Measurements from ENCODE around the gene TEC. TPM values are rescaled to one million over a fixed set of nuclear protein-coding genes. Genes with fewer than 3 reads are reported as not detected.

TEC gene
- total RNA-seq, 2 donors from 2014 or later, result 3.2 to 4.6 TPM

DNA sequence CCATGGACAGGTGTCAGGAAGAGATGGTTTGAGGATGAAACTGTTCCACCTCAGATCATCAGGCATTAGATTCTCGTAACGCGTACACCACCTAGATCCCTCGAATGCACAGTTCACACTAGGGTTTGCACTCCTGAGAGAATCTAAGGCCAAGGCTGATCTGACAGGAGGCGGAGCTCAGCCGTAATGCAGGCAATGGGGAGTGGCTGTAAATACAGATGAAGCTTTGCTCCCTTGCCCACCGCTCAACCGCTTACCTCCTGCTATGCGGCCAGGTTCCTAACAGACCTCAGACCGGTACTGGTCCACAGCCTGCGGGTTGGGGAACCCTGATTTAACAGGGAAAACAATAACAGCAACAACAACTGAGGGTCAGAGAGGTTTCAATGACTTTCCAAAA, 2.0 kb upstream of the TEC start:
- intact Hi-C loops (cut with DNase I), result no loop called here
- no peak for DNase-seq (ENCODE audit: low spot score)

DNA sequence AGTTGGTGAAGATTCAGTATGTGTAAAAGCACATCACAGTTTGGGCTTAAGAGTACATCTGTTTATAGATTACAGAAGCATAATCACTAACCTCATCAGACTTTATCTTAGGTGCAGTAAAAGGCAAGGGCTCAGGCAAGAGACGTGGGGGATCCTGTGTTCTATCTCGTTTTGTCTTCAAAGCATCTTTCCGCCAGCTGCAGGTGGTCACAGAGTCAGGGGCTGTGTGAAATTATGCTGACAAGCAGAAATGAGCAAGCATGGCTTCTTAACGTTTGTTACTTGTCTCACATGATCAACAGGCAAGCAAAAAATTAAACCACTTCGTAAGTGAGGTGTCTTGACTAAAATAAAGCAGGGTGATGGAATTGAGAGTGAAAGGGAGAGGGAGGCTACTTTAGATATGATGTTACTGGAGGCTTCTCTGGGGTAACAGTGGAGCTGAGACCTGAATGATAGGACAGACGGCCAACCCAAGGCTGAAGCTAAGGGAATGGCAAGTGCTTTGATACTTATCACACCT, 1.4 kb upstream of the TEC start:
- intact Hi-C loops (cut with DNase I), result no loop called here
- DNase-seq (ENCODE audit: low spot score), result no peak

DNA sequence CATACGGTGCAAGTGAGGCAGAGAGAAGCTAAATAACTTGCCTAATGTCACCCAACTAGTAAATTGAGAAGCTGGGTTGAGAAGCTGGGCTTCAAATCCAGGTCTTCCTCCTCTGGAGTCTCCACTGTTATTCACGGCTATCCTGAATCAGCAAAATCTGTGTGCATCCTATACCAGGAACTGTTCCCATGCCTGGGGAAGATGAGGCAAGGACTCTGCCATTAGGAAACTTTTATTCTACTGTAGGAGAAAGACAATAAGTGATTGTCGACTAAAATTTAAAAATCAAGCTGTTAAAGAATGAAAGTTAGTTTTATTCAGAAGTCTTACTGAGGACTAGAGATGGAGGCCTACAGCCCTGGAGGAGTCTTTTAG, 872 bp upstream of the TEC start:
- intact Hi-C loops (cut with DNase I), result no loop called here
- no peak for DNase-seq (ENCODE audit: low spot score)

DNA sequence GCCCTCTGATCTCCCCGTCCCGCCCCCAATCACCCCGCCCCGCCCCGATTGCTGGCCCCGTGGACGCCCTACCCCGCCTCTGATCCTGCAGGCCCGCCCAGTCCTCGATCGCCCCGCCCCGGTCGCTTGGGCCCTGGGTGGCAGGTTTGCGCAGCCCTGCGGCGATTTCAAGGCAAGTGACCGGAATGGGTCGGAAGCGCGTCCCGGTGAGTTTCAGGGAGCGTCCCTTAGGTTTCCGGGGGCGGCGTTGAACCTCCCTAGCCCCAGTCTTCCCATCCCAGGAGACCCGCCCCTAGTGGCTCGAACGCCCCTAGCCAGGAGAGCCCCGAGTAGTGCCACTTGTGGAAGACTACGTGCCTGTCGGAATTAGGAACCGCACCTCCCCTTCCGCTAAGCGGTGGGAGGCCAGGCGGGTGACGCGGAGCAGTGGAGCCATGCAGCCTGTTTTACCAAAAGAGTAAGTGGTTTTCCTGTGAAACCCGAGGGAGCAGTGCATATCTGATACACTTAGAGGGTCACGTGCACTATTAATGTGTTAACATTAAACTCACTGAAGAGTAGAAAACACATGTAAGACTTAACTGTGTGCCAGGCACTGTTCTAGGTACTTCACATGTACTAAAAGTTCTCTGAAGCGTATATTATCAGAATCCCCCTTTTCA, 354 bp upstream of the TEC start:
- DNase-seq (ENCODE audit: low spot score), result peak; percentile 97
- intact Hi-C loops (cut with DNase I), result no loop called here

DNA sequence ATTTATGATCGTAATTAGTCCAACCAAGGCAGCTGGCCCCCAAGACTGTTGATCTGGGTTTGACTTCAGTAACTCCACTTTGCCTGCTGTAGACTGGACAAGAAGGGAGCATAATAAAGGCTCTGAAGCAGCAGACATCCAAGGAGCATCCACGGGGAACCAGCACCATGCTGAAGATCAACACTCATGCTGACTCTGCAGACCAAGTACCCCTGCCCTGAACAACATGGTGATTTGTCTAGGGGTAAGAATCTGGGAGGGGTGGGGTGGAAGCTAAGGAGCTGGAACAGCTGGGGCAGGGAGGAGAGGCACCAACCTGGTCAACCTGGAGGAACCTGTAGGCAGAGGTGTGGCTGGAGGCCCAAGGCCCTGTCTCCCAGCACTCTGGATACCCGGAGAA, 2.1 kb downstream of the TEC start:
- intact Hi-C loops (cut with DNase I), result no loop called here
- DNase-seq (ENCODE audit: low spot score), result no peak

DNA sequence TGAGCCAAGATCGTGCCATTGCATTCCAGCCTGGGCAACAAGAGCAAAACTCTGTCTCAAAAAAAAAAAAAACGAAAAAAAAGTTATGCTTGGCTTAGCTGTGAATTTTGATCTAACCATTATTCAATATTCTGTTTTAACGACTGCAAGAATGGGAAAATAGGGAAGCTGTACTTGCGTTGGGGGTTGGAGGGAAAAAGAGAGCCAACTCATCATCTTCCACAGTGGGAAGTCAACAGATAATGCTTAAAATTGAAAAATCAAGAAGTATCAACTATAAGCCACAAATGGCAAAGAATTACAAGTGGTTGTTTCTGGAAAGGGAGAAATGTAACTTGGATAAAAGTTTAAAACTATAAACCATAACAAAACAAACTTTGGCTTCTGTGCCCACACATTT, 2.9 kb downstream of the TEC start:
- no peak for DNase-seq (ENCODE audit: low spot score)
- intact Hi-C loops (cut with DNase I), result no loop called here

DNA sequence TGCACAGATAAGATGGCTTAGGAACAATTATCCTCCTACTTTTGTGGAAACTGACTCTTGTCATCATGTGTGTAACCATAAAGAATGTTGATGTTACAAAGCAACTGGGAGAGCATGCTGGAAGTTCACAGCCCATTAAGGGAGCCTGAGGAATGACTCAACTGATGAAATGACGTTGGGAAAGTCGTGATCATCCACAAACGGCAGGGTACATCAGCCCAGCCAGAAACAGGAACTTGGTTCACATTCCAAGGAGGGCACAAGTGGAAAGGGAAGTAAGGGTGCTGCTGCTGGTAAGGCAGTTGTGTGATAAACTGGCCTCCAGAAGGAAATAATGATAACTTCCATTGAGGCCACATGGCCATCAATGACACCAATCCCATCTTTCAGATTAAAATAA, 6.7 kb downstream of the TEC start:
- no peak for DNase-seq (ENCODE audit: low spot score)
- intact Hi-C loops (cut with DNase I), result no loop called here

DNA sequence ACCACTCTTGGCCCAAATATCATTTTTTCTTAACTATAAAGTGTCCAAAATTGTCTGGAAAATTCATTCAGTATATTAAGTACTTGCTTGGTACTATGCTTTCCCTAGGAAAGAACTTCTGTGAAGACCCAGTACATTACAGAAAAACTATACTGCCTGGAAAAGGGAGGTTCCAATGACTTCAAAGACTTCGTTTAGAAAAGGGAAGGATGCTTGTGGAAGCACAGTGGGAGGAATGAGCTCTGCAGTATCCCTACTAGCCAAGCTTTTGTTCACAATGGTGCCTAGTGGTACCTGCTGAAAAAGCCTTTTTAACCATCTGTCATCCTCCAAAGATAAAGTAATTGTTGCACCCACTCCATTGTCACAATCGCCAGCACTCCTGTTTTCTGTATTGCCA, 7.2 kb downstream of the TEC start:
- intact Hi-C loops (cut with DNase I), result no loop called here
- DNase-seq (ENCODE audit: low spot score), result no peak

DNA sequence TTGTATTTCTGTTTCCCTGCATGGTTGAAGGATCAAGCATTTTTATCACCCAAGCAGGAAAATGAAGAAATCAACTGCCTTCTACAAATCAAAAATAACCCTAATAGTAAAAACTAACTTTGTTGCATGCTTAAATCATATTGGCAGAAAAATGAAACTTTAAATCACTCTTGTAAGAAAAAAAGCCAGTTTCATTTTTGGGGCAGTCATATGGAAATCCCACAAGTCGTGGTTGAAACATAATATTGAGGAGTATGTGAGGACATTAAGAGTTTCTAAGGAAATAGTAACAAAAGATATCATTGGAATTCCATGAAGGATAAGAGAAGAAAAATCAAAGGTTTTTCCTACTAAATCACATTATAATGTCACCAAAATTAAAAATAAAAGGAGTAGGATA, 8.4 kb downstream of the TEC start:
- no peak for DNase-seq (ENCODE audit: low spot score)
- intact Hi-C loops (cut with DNase I), result no loop called here

DNA sequence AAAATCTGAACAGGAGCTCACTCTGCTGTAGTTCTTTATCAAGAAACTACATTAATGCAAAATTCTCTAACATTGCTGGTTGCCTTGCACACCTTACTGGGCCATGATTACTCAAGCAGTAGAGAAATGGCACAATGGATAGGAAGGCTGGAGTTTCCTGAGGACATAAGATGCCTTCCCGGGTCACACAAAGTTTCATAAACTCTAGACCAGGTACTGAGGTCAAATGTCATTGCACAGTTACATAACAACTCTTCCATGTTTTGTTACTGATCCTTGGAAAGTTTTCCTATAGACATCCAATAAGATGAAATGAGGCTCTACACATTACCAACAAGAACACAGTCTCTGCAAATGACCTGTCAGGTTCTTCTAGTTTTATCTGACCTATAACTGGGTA, 9.9 kb downstream of the TEC start:
- no peak for DNase-seq (ENCODE audit: low spot score)
- intact Hi-C loops (cut with DNase I), result no loop called here

DNA sequence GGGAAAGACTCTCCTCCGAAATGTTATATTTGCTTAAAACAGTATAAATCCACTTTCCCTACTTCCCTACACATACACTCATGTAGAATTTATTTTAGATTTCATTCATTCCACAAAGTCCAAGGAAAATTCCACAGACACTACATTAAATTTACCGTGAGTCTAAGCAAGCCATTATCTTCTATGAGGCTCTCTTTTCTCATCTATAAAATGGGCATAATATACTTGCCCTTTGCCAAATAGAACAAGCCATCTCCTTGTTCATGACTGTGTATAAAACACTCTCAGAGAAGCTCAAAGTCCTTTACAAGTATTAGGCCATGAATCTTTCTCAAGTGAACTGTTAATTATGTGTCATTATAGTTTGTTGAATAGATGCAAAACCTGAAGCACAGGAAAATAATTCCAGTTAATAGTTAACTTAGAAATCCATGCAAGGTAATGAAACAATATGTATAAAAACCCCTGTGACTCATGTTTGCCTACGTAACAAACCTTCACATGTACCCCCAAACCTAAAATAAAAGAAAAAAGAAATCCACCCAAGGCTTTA, 10.7 kb downstream of the TEC start:
- intact Hi-C loops (cut with DNase I), result no loop called here
- no peak for DNase-seq (ENCODE audit: low spot score)

DNA sequence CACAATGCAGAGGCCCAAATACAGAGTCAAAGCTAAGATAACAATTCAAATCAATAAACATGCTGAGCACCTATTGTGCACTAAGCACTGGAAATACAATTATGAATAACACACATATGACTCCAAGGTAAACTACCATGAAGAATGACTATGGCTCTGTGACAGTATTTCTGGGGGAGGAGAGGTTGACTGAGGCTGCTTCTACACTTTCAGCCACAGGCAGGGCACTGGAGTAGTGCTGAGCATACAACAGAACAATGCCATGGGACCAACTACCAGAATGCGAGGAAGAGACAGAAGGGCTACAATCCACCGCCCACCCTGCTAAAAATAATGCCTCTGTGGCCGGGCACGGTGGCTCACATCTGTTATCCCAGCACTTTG, 13.7 kb downstream of the TEC start:
- no peak for DNase-seq (ENCODE audit: low spot score)
- intact Hi-C loops (cut with DNase I), result no loop called here

DNA sequence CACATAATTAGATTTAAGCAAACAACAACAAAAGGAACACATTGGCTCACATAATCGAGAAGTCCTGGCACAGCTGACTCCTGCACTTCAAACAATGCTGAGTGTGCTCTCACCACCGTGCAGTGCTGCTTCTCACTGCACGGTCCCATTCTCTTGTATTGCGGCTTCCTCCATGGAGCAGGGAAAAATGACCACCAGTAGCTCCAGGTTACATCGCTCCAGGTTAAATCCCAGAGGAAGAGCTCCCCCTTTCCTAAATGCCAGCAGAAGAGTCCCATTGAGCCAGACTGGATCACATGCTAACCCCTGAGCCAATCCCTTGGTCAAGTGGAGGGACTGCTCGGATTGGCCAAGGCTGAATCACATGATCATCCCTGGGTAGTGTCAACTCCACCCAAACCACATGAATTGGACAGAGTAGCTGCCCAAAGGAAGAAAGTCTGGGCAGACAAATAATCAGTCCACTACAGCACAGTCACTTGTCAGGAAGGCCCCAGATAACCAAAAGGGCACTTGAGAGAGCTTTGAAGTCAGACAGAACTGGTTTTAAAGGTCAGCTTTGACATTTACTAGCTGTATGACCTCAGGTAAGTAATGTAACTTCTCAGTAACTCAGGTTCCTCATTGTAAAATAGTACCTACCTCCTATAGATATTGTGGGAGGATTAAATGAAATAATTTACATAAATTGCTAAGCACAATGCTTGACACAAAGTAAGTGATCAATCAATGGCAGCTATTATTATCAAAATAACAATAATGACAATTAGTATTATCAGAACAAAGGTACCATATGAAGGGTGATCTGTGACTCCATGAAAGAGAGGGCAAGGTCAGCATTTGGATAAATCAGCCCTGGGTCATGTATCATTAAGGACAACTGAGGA, 14.3 kb downstream of the TEC start:
- intact Hi-C loops (cut with DNase I), result no loop called here
- DNase-seq (ENCODE audit: low spot score), result no peak

DNA sequence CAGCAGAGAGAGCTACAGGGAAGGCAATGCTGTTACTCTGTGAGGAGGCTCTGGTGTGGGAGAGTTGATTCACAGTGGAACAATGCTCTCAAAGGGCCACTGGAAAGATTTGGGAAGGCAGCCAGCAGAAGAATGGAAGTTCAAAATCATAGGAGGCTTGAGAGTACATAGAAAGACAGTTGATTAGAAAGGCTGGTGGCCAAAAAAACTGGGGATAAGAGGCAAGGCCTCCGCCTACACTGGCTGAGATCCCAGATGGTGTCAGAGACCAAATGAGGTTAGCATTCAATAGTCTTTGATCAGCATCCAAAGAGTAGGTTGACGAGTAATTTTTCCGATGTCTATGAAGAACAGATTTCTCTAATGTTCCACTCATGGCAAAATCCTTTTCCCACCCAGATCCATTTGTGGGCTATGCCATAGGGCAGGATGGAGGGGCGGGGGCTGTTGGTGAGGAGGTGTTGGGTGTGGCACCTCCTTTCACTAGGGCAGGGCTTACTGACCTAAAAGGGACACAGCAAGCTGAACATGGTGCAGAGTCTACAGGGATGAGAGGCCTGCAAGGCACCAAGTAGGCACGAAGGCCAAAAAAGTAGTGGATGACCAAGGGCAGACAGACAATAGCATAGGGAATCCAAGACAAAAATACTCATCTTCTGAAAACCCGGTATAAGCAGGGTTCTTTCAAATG, 15.1 kb downstream of the TEC start:
- intact Hi-C loops (cut with DNase I), result no loop called here
- DNase-seq (ENCODE audit: low spot score), result no peak

DNA sequence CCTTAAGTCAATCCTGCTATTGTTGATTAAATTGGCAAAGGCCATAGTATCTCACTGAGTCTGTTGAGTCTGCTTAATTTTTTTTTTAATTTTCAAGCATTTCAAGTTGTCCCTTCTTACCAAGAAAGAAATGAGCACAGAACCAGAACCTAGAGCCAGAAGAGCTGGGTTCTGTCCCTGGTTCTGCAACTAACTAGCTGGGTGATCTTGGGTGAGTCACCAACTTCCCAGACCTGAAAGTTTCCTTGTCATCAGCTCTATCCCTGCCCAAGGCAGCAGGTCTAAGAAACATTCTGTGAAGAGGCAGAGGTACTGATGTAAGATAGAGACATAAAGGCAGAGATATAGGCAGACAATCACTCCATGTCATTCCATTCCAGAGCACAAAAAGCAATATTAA, 17.3 kb downstream of the TEC start:
- DNase-seq (ENCODE audit: low spot score), result no peak
- intact Hi-C loops (cut with DNase I), result no loop called here

DNA sequence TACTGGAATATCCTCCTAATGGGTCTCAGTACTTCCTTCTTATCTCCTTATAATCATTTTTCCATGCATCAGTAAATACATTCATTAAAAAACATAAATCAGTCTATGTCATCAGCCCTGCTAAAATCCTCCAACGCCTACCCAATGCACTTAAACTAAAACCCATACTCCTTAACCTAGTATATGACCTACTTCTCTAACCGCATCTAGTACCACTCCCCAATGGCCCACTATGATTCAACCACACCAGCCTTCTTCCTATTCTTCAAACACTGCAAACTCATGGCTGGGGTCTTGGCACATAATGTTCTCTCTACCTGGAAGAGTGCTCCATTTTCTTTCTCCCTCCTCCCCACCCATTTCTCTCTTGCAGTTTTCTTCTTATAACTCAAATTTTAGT, 18.7 kb downstream of the TEC start:
- intact Hi-C loops (cut with DNase I), result no loop called here
- no peak for DNase-seq (ENCODE audit: low spot score)

DNA sequence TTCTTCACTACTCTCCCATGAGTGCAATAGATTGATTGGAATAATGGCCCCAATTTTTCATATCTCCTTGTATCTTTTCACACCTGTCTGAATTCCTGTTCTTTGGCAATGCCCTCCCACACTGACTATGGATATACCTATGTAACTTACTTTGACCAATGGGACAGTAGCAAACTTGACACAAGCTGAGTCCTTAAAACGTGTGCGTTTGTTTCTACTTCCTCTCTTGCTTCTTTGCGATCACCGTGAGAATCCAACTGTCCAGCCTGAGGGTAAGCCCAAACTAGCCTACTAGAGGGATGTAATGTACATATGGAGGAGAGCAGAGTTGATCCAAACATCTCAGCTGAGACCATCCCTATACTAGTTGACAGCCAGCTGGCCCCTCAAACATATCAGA, 19.3 kb downstream of the TEC start:
- intact Hi-C loops (cut with DNase I), result no loop called here
- DNase-seq (ENCODE audit: low spot score), result no peak

DNA sequence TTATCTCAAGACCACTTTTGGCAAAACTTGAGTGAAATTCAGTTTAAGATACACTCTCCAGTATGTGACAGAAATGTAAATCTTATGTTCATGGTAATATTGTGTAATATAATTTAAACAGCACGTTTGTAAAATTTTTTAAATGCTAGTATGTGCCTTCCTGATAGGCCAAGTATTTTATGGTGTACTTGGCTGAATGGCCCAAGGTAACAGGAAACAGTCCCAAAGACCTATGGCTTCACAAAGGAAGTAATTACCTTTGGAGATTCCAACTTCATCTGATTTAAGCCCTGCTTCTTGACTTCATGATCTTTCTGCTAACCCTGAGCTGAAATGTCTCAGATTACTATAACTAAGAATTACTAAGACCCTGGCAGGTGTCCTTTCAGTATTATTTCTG, 20.3 kb downstream of the TEC start:
- intact Hi-C loops (cut with DNase I), result no loop called here
- DNase-seq (ENCODE audit: low spot score), result no peak

DNA sequence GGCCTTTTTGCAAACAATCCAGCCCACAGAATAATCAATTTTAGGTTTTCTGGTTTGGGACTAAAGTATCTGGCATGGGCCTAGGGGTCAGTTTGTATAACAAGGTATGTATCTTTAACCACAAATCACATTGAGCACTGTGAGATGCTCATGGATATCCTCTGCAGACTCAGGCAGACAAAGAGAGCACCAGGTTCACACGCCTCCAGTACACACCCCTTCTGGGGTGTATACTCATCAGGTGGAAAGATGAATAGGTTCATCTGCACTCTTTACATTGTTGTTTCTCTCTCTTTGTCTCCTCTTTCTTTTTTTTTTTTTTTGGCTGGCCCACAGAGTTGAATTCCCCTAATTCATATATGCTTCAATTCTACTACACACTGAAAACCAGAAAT, 21.1 kb downstream of the TEC start:
- intact Hi-C loops (cut with DNase I), result no loop called here

DNA sequence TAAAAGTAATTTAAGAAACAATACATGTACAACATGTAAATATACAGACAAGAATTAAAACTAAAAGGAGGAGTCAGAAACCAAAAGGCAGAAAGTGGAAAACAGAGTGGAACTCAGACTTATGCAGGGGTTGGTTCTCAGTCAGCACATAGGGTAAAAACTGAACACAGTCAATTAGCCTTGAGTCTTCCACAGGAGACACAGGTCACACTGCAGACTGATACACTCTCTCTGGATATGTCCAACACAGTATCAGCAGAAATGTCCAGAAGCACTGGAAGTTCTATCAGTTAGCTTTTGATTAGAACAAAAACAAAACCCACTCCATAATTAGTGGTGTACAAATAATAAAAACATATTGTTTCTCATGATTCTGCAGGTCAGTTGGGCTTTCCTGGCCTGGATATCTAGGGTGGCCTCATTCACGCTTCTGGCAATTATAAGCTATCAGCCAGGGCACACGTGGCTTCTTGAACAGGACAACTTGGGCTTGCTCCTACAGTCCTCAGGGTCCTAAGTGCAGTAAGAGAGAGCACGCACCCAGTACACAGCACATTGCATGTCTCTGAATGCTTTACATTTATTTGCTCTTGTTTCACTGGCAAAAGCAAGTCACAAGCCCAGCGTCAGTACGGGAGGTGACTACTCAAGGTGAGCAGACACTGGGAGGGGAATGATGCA, 21.6 kb downstream of the TEC start:
- intact Hi-C loops (cut with DNase I), result no loop called here
- no peak for DNase-seq (ENCODE audit: low spot score)

More for the DNA sequence above, 21.1 kb downstream of the TEC start:
- DNase-seq (ENCODE audit: low spot score), result no peak
